Measurements from ENCODE around the gene MEX3B.
"Not testable (repeated sequence)": the region's sequence is repeated elsewhere in the genome, so short reads cannot be mapped to it uniquely, and the experiment has no call there.

MEX3B gene

GRCh38 chr15:82047453-82048400 lies 1.9 kb upstream of the MEX3B start:
- DNase-seq: peak; percentile 50

- DNase-seq: peak; percentile 96
Observed at GRCh38 chr15:82046666-82047452, 1.0 kb upstream of the MEX3B start.

- peak; percentile 50 for DNase-seq
Observed at GRCh38 chr15:82045179-82045891, 483 bp downstream of the MEX3B start.

- DNase-seq: peak; percentile 88
Observed at GRCh38 chr15:82044373-82045178, 1.2 kb downstream of the MEX3B start.

GRCh38 chr15:82043796-82044372 lies 1.9 kb downstream of the MEX3B start:
- DNase-seq: peak; percentile 15

- DNase-seq: peak; percentile 14
Observed at GRCh38 chr15:82043130-82043673, 2.6 kb downstream of the MEX3B start.

- peak; percentile 13 for DNase-seq
Observed at GRCh38 chr15:82040862-82041261, 5.0 kb downstream of the MEX3B start.

- peak; percentile 25 for DNase-seq
Observed at GRCh38 chr15:82040390-82040789, 5.4 kb downstream of the MEX3B start.

- DNase-seq: no peak
Observed at GRCh38 chr15:82039871-82040270, 5.9 kb downstream of the MEX3B start.

GRCh38 chr15:82036461-82036860 lies 9.4 kb downstream of the MEX3B start:
- no peak for DNase-seq

GRCh38 chr15:82031871-82032270 lies 13.9 kb downstream of the MEX3B start:
- no peak for DNase-seq

- no peak for DNase-seq
Observed at GRCh38 chr15:82030176-82030575, 15.6 kb downstream of the MEX3B start.

GRCh38 chr15:82028163-82028562 lies 17.7 kb downstream of the MEX3B start:
- DNase-seq: not testable (repeated sequence)

- DNase-seq: peak; percentile 35
Observed at GRCh38 chr15:82021992-82022391, 23.8 kb downstream of the MEX3B start.

GRCh38 chr15:82020625-82021394 lies 25.0 kb downstream of the MEX3B start:
- DNase-seq: peak; percentile 6

GRCh38 chr15:82018201-82018600 lies 27.6 kb downstream of the MEX3B start:
- DNase-seq: no peak

GRCh38 chr15:82017656-82018055 lies 28.2 kb downstream of the MEX3B start:
- DNase-seq: no peak

GRCh38 chr15:82014989-82015388 lies 30.8 kb downstream of the MEX3B start:
- DNase-seq: peak; percentile 9

- no peak for DNase-seq
Observed at GRCh38 chr15:82012908-82013307, 32.9 kb downstream of the MEX3B start.

GRCh38 chr15:82005239-82005638 lies 40.6 kb downstream of the MEX3B start:
- DNase-seq: no peak

- DNase-seq: no peak
Observed at GRCh38 chr15:82003916-82004315, 41.9 kb downstream of the MEX3B start.

Measured in fibroblast of skin of right biceps (primary cell).